ES-I3 (cell line): ENCODE results near the gene CDK5RAP3.
"Not testable (repeated sequence)": the region's sequence is repeated elsewhere in the genome, so short reads cannot be mapped to it uniquely, and the experiment has no call there.

Source experiments
- H3K36me3 ChIP-seq: 2 replicates; pipeline ENCODE4 v1.6.1; 2013; ENCODE audit warnings: mild to moderate bottlenecking, low read length, control low read depth, moderate library complexity; ENCODE audit not compliant: insufficient read depth
- H3K4me1 ChIP-seq: 2 replicates; pipeline ENCODE4 v1.6.1; 2013; ENCODE audit warnings: mild to moderate bottlenecking, control low read depth, low read length; ENCODE audit not compliant: insufficient read depth
- H3K9ac ChIP-seq: 2 replicates; pipeline ENCODE4 v1.6.1; 2013; ENCODE audit warnings: low read depth, mild to moderate bottlenecking, low read length, moderate library complexity
- H3K9me3 ChIP-seq: 2 replicates; pipeline ENCODE4 v1.6.1; 2013; ENCODE audit warnings: mild to moderate bottlenecking, low read length, moderate library complexity; ENCODE audit not compliant: control insufficient read depth, insufficient read depth

CDK5RAP3 gene

DNA sequence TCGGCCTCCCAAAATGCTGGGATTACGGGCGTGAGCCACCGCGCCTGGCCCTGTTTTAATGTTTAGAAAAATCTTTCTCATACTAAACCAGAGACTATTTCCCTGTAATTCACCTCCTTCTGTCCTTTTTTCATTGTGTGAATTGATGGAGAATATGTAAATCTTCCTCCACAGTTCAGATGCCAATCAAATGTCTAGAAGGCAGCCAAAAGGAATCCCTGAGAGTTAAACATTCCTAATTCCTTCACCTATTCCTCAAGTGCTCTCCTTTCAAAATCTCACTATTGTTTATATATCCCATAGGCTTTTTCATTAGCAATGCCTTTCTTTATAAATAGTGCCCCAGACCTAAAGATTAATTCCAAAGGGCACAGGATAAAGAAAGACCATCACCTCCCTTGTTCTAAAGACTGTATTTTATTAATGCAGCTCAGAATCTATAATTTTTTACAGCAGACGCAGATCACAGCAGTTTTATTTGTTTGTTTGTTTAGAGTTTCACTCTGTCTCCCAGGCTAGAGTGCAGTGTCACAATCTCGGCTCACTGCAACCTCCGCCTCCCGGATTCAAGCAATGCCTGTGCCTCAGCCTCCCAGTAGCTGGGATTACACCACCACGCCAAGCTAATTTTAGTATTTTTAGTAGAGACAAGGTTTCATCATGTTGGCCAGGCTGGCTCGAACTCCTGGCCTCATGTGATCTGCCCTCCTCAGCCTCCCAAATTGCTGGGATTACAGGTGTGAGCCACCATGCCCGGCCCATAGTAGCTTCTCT lies 36.2 kb downstream of the CDK5RAP3 start:
- H3K9me3 ChIP-seq = no peaks in the 10 kb centered on the region
- H3K9ac ChIP-seq = no peak overlapping the region
- peaks cover 33% of the 10 kb centered on the region for H3K4me1 ChIP-seq

DNA sequence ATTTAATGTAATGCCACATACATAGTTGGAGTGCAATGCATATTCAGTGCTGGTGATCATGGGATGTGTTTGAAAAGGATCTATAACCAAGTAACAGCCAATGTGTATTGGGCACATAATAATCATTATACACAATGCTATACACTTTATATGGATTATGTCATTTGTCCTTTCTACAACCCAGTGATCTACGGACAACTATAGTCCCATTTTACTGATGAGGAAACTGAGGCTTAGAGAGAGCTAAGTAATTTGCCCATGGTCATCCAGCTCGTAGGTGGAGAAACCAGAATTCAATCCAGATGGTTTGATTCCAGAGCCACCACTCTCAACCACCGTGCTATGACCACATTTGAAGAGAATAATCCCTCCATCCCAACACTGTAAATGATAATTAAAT lies 39.3 kb downstream of the CDK5RAP3 start:
- Histone ChIP-seq H3K9me3 (no peaks in the 10 kb centered on the region), H3K9ac (no peak overlapping the region), H3K4me1 (peaks cover 18% of the 10 kb centered on the region)

More for the DNA sequence above, 36.2 kb downstream of the CDK5RAP3 start:
- no peaks in the 10 kb centered on the region for H3K36me3 ChIP-seq

GRCh38 chr17:48011405-48012150 lies 40.7 kb downstream of the CDK5RAP3 start:
- no peaks in the 10 kb centered on the region for H3K9me3 ChIP-seq
- peak overlapping the region; percentile 50; the same call in 1 of the 2 replicates for H3K9ac ChIP-seq
- H3K4me1 ChIP-seq = peaks cover 16% of the 10 kb centered on the region
- H3K36me3 ChIP-seq = no peaks in the 10 kb centered on the region

More for the DNA sequence above, 39.3 kb downstream of the CDK5RAP3 start:
- no peaks in the 10 kb centered on the region for H3K36me3 ChIP-seq

GRCh38 chr17:48012151-48012520 lies 41.2 kb downstream of the CDK5RAP3 start:
- peak overlapping the region; percentile 50; the same call in 1 of the 2 replicates for H3K9ac ChIP-seq
- H3K9me3 ChIP-seq = no peaks in the 10 kb centered on the region

GRCh38 chr17:48012654-48013053 lies 41.7 kb downstream of the CDK5RAP3 start:
- no peak overlapping the region for H3K9ac ChIP-seq
- H3K9me3 ChIP-seq = no peaks in the 10 kb centered on the region

More at GRCh38 chr17:48012151-48012520, 41.2 kb downstream of the CDK5RAP3 start:
- H3K36me3 ChIP-seq = no peaks in the 10 kb centered on the region
- peaks cover 16% of the 10 kb centered on the region for H3K4me1 ChIP-seq

DNA sequence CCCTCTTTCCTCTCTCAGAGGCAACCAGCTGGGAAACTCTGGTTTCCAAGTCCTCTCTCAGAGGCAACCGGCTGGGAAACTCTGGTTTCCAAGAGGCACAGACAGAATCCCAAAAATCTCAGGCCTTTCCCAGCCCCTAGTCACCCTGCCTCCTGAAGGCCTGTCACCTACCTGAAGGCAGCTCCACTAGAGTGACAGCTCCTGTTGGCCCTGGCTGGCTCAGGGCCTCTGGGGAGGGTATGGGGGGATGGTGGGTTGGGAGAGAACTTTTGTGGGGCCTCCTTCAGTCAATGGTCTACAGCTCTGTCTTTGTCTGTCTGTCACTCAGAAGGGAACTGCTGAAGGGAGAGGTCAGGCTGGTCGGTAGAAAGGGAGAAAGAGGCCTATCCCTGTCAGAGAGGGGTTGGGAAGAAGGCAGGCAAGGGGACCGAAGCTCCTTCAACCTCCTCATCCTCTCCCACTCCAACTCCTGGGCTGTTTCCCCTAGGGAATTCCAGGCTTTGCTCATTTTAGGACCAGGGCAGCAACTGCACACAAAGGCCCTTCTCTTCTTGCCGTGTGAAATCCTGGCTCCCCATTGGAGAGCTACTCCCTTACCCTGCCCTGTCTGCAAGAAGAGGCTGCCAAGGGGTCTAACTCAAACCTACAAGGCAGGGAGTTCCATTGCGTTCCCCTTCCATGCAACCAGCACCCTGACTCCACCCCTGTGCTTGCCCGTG lies 43.1 kb downstream of the CDK5RAP3 start:
- Histone ChIP-seq H3K36me3 (no peaks in the 10 kb centered on the region), H3K4me1 (peaks cover 16% of the 10 kb centered on the region), H3K9ac (no peak overlapping the region), H3K9me3 (no peaks in the 10 kb centered on the region)

More at GRCh38 chr17:48012654-48013053, 41.7 kb downstream of the CDK5RAP3 start:
- Histone ChIP-seq H3K4me1 (peaks cover 16% of the 10 kb centered on the region), H3K36me3 (no peaks in the 10 kb centered on the region)

DNA sequence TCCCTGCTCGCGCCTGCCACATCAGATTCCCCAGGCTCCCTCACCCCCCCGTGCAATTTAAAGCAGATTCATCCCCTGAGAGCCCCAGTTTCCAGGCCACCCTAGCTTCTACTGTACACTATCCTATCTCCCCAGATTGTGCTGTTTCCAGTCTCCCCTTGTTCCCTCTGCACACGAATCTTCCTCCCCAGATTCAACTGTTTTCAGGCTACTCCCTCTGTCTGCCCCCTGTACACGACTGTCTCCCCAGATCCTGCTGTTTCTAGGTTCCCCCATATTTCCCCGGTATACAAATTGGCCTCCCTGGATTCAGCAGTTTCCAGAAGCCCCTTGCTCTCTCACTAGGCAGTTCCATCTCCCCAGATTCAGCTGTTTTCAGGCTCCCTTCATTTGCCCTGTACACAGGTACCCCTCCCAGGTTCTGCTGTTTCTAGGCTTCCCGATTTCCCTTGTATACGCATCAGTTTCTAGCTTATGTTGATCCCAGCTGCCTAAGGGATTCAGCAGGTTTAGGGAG lies 43.7 kb downstream of the CDK5RAP3 start:
- H3K9ac ChIP-seq = no peak overlapping the region
- H3K4me1 ChIP-seq = peaks cover 16% of the 10 kb centered on the region
- H3K9me3 ChIP-seq = no peaks in the 10 kb centered on the region
- no peaks in the 10 kb centered on the region for H3K36me3 ChIP-seq

- no peaks in the 10 kb centered on the region for H3K9me3 ChIP-seq
- H3K4me1 ChIP-seq = peaks cover 16% of the 10 kb centered on the region
- H3K36me3 ChIP-seq = no peaks in the 10 kb centered on the region
- no peak overlapping the region for H3K9ac ChIP-seq
These were observed 45.2 kb downstream of the CDK5RAP3 start for GRCh38 chr17:48016112-48016511.

DNA sequence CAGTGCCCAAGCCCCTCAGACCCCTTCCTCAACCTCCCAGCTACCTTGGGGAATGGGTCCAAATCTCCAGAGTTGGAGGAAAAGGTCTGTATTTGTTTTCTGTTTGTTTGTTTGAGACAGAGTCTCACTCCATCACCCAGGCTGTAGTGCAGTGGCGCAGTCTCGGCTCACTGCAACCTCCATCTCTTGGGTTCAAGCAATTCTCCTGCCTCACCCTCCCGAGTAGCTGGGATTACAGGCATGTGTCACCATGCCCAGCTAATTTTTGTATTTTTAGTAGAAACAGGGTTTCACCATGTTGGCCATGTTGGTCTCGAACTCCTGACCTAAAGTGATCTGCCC lies 46.9 kb downstream of the CDK5RAP3 start:
- not testable (repeated sequence) for H3K9ac ChIP-seq, H3K9me3 ChIP-seq, H3K36me3 ChIP-seq
- peaks cover 13% of the 10 kb centered on the region for H3K4me1 ChIP-seq

- no peaks in the 10 kb centered on the region for H3K36me3 ChIP-seq
- no peaks in the 10 kb centered on the region for H3K9me3 ChIP-seq
- H3K9ac ChIP-seq = no peak overlapping the region
- H3K4me1 ChIP-seq = peaks cover 8% of the 10 kb centered on the region; the same call in 1 of the 2 replicates
These were observed 51.0 kb downstream of the CDK5RAP3 start for GRCh38 chr17:48021934-48022333.

DNA sequence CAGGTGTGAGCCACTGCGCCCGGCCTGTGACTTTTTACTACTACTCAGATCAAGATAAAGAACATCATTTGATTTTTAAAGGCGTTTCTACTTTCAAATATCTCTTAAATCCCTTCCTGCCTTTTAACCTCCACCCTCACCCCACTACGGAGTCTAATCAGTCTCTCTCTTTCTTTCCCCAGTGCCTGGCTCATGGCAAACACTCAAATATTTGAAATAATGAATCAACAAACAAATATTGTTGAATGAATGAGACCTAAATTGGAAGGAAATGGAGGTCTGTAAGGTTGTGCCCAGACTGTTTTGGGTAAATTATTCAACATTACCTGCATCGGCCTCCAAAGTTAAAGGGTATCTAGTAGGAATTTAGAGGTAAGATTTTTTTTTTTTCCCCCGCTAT lies 52.0 kb downstream of the CDK5RAP3 start:
- no peaks in the 10 kb centered on the region for H3K9me3 ChIP-seq
- no peak overlapping the region; the same call in 1 of the 2 replicates for H3K9ac ChIP-seq
- H3K36me3 ChIP-seq = no peaks in the 10 kb centered on the region
- H3K4me1 ChIP-seq = peaks cover 9% of the 10 kb centered on the region; the same call in 1 of the 2 replicates

- H3K4me1 ChIP-seq = peaks cover 9% of the 10 kb centered on the region; the same call in 1 of the 2 replicates
- H3K36me3 ChIP-seq = no peaks in the 10 kb centered on the region
- H3K9me3 ChIP-seq = no peaks in the 10 kb centered on the region
- H3K9ac ChIP-seq = peak overlapping the region; percentile 70
These were observed 52.7 kb downstream of the CDK5RAP3 start for GRCh38 chr17:48023400-48024148.

DNA sequence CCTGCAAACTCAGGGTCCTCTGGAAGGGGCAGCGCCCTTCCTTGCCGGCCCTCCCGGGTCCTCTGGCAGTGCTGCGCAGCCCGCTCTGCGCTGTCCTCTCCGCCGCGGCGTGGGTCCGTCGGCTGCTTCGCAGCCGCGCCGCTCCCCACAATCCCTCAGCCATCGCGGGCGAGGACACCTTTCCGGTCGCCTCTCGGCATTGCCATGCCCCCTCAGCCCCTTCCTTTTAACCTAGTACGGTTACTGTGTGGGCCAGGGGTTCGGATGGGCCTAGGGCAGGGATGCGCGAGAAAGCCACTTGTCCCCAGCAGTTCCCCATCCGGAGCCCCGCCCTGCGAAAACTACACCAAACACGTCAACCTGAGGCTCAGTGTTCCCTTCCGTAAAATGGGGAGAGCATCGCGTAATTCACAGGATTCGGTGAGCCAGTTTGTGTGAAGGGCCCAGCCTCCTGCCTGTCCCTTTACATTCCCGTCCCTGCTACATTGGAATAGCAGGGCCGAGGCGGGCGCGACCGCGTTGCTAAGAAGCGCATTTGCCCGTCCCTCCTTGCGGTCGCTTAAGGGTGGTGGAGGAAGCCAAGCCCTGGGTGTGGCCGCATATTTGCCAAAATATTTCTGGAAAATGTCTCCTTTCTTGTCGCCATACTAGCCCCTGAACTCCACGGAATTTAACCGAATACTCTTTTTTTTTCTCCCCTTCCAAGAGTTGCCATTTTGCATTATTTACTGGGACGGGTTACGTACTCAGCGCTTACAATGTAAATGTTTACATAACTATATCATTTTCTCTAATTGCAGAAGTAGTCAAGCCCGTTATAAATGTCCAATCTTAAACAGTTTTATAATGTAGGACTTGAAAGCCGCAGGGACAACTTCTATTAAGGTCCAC lies 53.5 kb downstream of the CDK5RAP3 start:
- no peaks in the 10 kb centered on the region for H3K9me3 ChIP-seq
- H3K4me1 ChIP-seq = peaks cover 9% of the 10 kb centered on the region; the same call in 1 of the 2 replicates
- H3K9ac ChIP-seq = peak overlapping the region; percentile 70
- no peaks in the 10 kb centered on the region for H3K36me3 ChIP-seq
